ENCODE measurements around the gene SLC38A8. TPM values are rescaled to one million over a fixed set of nuclear protein-coding genes. Genes with fewer than 3 reads are reported as not detected.
A peak's percentile ranks its signal among the peaks of the same experiment; 100 is the strongest.

Gene SLC38A8
- total RNA-seq, 2 experiments from 2014 or later: not detected

DNA sequence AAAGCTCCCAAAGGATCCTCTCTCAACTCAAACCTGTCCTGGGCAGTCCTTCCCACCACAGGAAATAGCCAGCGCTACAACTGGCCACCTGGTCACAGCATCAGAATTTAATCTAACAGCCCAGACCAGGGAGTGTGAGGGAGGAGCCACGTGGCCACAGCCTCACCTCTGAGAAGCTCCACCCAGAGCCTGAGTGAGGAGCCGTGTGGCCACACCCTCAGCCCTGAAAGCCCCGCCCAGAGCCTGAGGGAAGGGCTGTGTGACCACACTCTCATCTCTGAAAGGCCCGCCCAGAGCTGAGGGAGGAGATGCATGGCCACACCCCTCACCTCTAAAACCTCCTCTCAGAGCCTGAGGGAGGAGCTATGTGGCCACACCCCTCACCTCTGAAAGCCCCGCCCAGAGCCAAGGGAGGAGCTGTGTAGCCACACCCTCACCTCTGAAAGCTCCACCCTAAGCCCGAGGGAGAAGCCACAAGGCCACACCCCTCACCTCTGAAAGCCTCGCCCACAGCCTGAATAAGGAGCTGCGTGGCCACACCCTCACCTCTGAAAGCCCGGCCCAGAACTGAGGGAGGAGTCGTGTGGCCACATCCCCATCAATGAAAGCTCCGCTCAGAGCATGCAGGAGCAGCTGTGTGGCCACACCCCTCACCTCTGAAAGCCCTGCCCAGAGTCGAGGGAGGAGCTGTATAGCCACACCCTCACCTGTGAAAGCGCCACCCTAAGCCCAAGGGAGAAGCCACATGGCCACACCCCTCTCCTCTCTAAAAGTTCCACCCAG lies 28.6 kb downstream of the SLC38A8 start:
- Mint-ChIP-seq H3K36me3 (ENCODE audit: low read depth) (peaks cover 2% of the 10 kb centered on the region), H3K4me3 (no peak overlapping the region), H3K27me3 (no peaks in the 10 kb centered on the region), H3K27ac (no peak overlapping the region), H3K9me3 (ENCODE audit: low read depth) (peaks cover 4% of the 10 kb centered on the region), H3K4me1 (peaks cover 9% of the 10 kb centered on the region)
- ATAC-seq (peak; percentile 90), DNase-seq (peak; percentile 91)
- POLR2A ChIA-PET: interaction anchor here (0.6 kb wide), 1 partner anchor 173 kb away, joined by 3 read pairs; the partner anchor contains the start of gene TAF1C
- CTCF ChIA-PET: interaction anchor here (1.0 to 1.5 kb wide), 5 partner anchors 51 to 71 kb away, joined by 3 to 10 read pairs (median 5); partner anchors contain the start of gene OSGIN1
- intact Hi-C loops (cut with DNase I, micrococcal nuclease): loop anchor here in 1 of 2 experiments (1.0 kb wide), 4 partner anchors 61 to 490 kb away; partner anchors contain the start of genes HSBP1, MEAK7 and OSGIN1

DNA sequence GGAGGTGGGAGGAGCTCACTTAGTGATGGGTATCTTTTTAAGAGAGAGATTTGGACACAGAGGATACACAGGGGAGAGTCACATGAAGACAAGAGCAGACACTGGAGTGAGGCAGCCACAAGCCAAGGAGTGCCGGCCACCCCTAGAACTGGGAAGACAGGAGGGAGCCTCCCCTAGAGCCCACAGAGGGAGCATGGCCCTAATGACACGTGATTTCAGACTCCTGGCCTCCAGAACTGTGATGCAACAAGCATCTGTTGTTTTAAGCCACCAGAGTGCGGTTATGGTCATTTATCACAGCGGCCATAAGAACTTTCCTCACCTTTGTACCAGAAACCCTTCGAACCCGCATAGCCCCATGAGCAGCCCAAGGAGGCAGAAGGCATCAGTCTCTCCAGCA lies 33.3 kb downstream of the SLC38A8 start:
- peaks cover 4% of the 10 kb centered on the region for H3K4me1 Mint-ChIP-seq
- no peak overlapping the region for H3K27ac Mint-ChIP-seq
- H3K4me3 Mint-ChIP-seq: no peak overlapping the region
- intact Hi-C loops (cut with DNase I, micrococcal nuclease): no loop called here
- ATAC-seq (no peak), DNase-seq (no peak)
- peaks cover 1% of the 10 kb centered on the region for H3K27me3 Mint-ChIP-seq
- H3K9me3 Mint-ChIP-seq (ENCODE audit: low read depth): no peaks in the 10 kb centered on the region
- no peaks in the 10 kb centered on the region for H3K36me3 Mint-ChIP-seq (ENCODE audit: low read depth)
- ChIA-PET POLR2A (no interaction called here), CTCF (no interaction called here)

GRCh38 chr16:84007965-84008364 lies 34.6 kb downstream of the SLC38A8 start:
- peaks cover 1% of the 10 kb centered on the region for H3K27me3 Mint-ChIP-seq
- no peaks in the 10 kb centered on the region for H3K4me1 Mint-ChIP-seq
- H3K27ac Mint-ChIP-seq: no peak overlapping the region
- DNase-seq (no peak), ATAC-seq (no peak)
- H3K9me3 Mint-ChIP-seq (ENCODE audit: low read depth): no peaks in the 10 kb centered on the region
- no peaks in the 10 kb centered on the region for H3K36me3 Mint-ChIP-seq (ENCODE audit: low read depth)
- no peak overlapping the region for H3K4me3 Mint-ChIP-seq
- intact Hi-C loops (cut with DNase I, micrococcal nuclease): no loop called here
- CTCF ChIA-PET: no interaction called here
- POLR2A ChIA-PET: no interaction called here

- no peaks in the 10 kb centered on the region for H3K9me3 Mint-ChIP-seq (ENCODE audit: low read depth)
- peaks cover 1% of the 10 kb centered on the region for H3K27me3 Mint-ChIP-seq
- H3K4me1 Mint-ChIP-seq: no peaks in the 10 kb centered on the region
- ATAC-seq (no peak), DNase-seq (no peak)
- ChIA-PET POLR2A (no interaction called here), CTCF (no interaction called here)
- H3K4me3 Mint-ChIP-seq: no peak overlapping the region
- H3K36me3 Mint-ChIP-seq (ENCODE audit: low read depth): no peaks in the 10 kb centered on the region
- intact Hi-C loops (cut with DNase I, micrococcal nuclease): no loop called here
- H3K27ac Mint-ChIP-seq: no peak overlapping the region
Observed at GRCh38 chr16:84007520-84007919, 35.1 kb downstream of the SLC38A8 start.

DNA sequence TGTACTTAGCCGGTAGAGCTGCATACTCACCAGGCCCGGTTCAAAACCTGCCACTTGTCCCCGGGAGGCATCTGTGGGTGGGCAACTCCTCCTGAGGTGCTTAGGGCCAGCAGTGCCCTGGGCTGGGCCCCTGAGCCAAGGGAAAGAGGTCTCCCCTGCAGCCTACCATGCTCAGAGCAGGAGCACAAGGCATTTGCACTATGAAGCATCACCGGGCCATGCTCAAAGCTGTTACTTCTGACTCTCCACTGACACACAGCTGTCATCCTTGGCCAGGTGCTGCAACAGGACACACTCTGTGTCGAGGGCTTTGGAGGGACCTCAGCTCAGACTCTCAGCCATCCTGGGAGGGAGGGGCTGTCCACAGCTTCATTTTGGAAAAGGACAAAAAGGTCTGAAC lies 37.2 kb downstream of the SLC38A8 start:
- ATAC-seq: no peak
- Mint-ChIP-seq H3K27me3 (peaks cover 1% of the 10 kb centered on the region), H3K36me3 (ENCODE audit: low read depth) (no peaks in the 10 kb centered on the region), H3K9me3 (ENCODE audit: low read depth) (no peaks in the 10 kb centered on the region), H3K4me3 (no peak overlapping the region), H3K4me1 (no peaks in the 10 kb centered on the region), H3K27ac (no peak overlapping the region)
- no peak for DNase-seq
- intact Hi-C loops (cut with DNase I, micrococcal nuclease): no loop called here
- CTCF ChIA-PET: no interaction called here
- POLR2A ChIA-PET: no interaction called here

DNA sequence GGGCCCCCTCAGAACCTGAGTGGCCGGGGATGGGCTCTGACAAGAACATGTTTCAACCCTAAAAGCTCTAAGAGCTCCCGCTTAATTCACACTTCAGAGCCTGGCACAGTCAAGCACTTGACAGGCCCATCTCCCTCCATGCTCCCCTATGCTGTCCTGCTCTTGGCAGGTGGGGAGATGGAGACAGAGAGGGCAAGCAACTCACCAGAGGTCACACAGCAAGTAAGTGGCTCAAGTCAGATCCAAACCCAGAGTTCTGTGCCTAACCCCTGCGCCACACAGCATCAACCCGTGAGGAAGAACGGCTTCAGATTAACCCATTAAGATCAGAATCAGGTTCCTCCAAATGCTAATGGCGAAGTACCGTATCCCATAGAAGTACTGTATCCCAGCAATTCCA lies 38.2 kb downstream of the SLC38A8 start:
- POLR2A ChIA-PET: no interaction called here
- Mint-ChIP-seq H3K4me3 (no peak overlapping the region), H3K27ac (no peak overlapping the region), H3K36me3 (ENCODE audit: low read depth) (no peaks in the 10 kb centered on the region), H3K27me3 (peaks cover 1% of the 10 kb centered on the region), H3K9me3 (ENCODE audit: low read depth) (no peaks in the 10 kb centered on the region), H3K4me1 (no peaks in the 10 kb centered on the region)
- ATAC-seq (no peak), DNase-seq (no peak)
- CTCF ChIA-PET: no interaction called here
- intact Hi-C loops (cut with DNase I, micrococcal nuclease): no loop called here

DNA sequence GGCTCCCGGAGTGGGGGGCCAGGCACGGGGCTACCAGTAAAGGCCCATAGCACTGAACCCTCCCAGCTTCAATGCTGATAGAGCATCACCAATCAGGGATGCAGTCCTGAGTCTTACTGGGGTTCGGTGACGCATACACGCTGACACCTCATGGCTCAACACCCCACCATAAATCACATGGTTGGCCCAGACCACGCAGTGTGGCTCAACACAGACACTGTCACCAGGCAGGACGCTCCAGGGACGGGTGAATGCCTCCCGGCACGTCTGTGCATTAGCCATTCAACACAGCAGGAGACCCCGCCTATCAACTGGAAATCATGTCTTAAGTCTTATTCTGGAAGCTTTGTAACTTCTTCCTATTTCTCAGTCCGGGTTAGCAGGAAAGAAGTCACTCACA lies 39.6 kb downstream of the SLC38A8 start:
- Mint-ChIP-seq H3K27me3 (peaks cover 1% of the 10 kb centered on the region), H3K4me3 (no peak overlapping the region), H3K36me3 (ENCODE audit: low read depth) (no peaks in the 10 kb centered on the region), H3K27ac (no peak overlapping the region), H3K9me3 (ENCODE audit: low read depth) (no peaks in the 10 kb centered on the region), H3K4me1 (no peaks in the 10 kb centered on the region)
- intact Hi-C loops (cut with DNase I, micrococcal nuclease): no loop called here
- ATAC-seq (no peak), DNase-seq (no peak)
- CTCF ChIA-PET: no interaction called here
- POLR2A ChIA-PET: no interaction called here

GRCh38 chr16:84001726-84002125 lies 40.9 kb downstream of the SLC38A8 start:
- CTCF ChIA-PET: no interaction called here
- Mint-ChIP-seq H3K36me3 (ENCODE audit: low read depth) (no peaks in the 10 kb centered on the region), H3K27me3 (peaks cover 1% of the 10 kb centered on the region), H3K27ac (no peak overlapping the region), H3K4me3 (no peak overlapping the region), H3K9me3 (ENCODE audit: low read depth) (no peaks in the 10 kb centered on the region), H3K4me1 (no peaks in the 10 kb centered on the region)
- POLR2A ChIA-PET: no interaction called here
- ATAC-seq (no peak), DNase-seq (no peak)
- intact Hi-C loops (cut with DNase I, micrococcal nuclease): no loop called here

GRCh38 chr16:84000989-84001642 lies 41.5 kb downstream of the SLC38A8 start:
- no peak for DNase-seq
- Mint-ChIP-seq H3K9me3 (ENCODE audit: low read depth) (no peaks in the 10 kb centered on the region), H3K4me3 (no peak overlapping the region), H3K27ac (no peak overlapping the region), H3K4me1 (no peaks in the 10 kb centered on the region), H3K27me3 (peaks cover 5% of the 10 kb centered on the region), H3K36me3 (ENCODE audit: low read depth) (no peaks in the 10 kb centered on the region)
- POLR2A ChIA-PET: no interaction called here
- CTCF ChIA-PET: no interaction called here
- intact Hi-C loops (cut with DNase I, micrococcal nuclease): no loop called here
- ATAC-seq: no peak

GRCh38 chr16:83998091-83998490 lies 44.5 kb downstream of the SLC38A8 start:
- DNase-seq (no peak), ATAC-seq (no peak)
- Mint-ChIP-seq H3K9me3 (ENCODE audit: low read depth) (no peaks in the 10 kb centered on the region), H3K36me3 (ENCODE audit: low read depth) (no peaks in the 10 kb centered on the region), H3K4me1 (no peaks in the 10 kb centered on the region), H3K27ac (no peak overlapping the region), H3K4me3 (no peak overlapping the region), H3K27me3 (peaks cover 22% of the 10 kb centered on the region)
- POLR2A ChIA-PET: no interaction called here
- intact Hi-C loops (cut with DNase I, micrococcal nuclease): no loop called here
- CTCF ChIA-PET: interaction anchor here (0.9 kb wide), 1 partner anchor 179 kb away, joined by 3 read pairs; no protein-coding TSS in a partner anchor

- peaks cover 2% of the 10 kb centered on the region for H3K9me3 Mint-ChIP-seq (ENCODE audit: low read depth)
- H3K27me3 Mint-ChIP-seq: peaks cover 30% of the 10 kb centered on the region
- CTCF ChIA-PET: interaction anchor here (0.7 kb wide), 1 partner anchor 691 kb away, joined by 3 read pairs; no protein-coding TSS in a partner anchor
- no peak for DNase-seq
- H3K4me1 Mint-ChIP-seq: no peaks in the 10 kb centered on the region
- no peak overlapping the region for H3K27ac Mint-ChIP-seq
- no peaks in the 10 kb centered on the region for H3K36me3 Mint-ChIP-seq (ENCODE audit: low read depth)
- intact Hi-C loops (cut with DNase I, micrococcal nuclease): no loop called here
- POLR2A ChIA-PET: no interaction called here
- no peak overlapping the region for H3K4me3 Mint-ChIP-seq
- no peak for ATAC-seq
Observed at GRCh38 chr16:83996481-83997252, 45.9 kb downstream of the SLC38A8 start.
